Islet of Langerhans (tissue), 1 donor: ENCODE results near the gene POLE.
A peak's percentile ranks its signal among the peaks of the same experiment; 100 is the strongest.

ENCODE experiments used
- FAIRE-seq: peaks from one replicate; lab custom pipeline; 2011; peaks lifted over from hg19 to GRCh38; lab: Jason Lieb, UNC

The POLE gene

DNA sequence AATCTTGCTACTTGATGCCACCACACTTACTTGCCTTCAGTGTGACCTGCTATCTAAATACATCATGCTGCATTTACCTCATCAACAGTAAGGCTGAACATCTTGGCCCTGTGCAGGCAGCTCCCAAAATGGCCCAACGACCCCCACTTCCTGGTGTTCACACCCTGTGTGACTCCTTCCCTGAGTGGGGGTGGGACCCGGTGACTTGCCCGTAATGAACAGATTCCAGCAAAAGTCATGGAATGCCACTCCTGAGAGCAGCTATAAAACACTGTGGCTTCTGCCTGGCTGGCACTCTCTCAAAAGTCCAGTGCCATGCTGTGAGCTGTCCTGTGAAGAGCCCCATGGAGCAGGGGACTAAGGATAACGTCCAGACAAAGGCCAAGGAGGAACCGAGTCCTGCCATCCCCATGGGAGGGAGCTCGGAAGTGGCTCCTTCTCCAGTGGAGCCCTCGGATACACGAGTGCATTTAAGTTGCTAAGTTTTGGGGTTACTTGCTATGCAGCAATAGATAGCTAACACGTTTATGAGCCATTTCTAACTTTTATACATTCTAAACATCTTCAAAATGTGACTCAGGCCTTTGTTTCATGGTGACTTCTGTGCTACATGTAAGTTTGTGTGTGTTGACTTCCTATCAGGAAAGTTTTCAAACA lies 35.6 kb downstream of the POLE start:
- no peak for FAIRE-seq

DNA sequence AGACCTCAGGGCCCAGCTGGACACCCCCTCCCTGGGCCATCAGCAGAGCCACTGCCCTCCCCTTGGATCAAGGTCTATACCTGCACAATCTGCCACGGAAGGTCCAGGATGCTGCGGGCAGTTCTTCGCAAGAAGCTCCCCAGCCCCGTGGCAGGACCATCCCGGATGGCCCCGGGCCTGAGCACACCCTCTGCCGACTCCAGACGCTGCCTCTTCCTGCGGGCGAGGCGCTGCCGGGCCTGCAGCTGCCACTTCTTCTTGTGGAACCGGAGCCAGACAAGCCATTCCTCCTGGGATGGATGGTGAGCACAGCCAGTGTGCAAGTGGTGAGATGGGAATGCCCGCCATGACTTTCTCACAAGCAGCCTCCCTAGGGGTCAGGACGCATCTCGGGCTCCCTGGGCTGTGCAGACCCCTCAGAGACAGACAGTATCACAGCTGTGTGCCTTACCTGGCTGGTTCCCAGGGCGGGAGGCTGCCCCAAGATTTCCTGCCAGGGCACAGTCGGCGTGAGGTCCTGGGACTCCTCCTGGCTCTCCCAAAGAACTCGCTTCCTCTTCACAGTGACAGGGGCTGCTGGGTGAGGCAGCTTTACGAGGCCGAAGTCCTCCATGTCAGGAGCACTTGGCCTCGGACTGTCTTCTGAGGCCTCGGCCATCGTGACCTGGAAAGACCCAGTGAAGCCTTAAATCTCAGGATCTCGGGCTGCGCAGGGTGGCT lies 37.8 kb downstream of the POLE start:
- no peak for FAIRE-seq

DNA sequence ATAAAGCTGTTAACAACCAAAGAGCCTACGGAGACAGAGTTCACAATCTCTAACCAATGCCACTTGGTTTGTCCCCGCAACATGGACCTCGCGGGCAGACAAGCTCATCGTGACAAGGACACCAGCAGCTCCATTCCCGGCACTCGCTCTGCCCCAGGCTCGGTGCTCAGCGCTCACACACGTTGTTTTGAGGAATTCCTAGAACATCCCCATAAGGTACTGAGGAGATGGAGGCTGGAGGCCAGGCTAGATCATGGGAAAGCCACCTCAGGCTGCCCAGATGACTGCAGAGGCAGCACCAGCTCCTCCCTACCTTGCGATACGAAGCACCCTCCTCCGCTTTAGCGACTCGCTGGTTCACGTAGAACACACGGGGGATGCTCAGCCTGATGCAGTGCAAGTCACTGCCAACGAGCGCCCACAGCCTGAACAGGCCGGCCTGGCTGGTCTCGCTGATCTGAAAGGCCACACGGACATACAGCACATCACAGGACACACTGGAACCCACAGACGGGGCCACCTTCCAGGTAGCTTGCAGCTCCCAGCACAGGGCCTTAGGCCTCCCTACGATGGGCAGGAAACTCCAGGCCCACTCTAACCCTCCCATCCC lies 38.4 kb downstream of the POLE start:
- FAIRE-seq, result no peak

DNA sequence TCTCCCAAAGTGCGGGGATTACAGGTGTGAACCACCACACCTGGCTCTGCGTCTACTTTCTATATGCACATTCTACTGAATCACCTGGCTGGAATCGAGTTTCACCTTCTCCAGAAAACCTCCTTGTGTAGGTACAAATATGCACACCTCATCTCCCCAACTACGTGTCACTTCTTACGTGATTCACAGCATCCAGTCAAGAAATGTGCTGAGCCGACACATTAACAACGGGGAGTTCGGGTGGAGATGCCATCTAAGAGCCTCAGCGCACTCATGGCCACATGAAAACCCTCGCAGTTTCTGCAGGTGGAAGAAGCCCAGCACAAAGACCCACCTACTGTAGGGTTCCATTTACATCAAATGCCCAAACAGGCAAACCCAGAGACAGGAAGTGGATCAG lies 39.3 kb downstream of the POLE start:
- FAIRE-seq, result no peak

DNA sequence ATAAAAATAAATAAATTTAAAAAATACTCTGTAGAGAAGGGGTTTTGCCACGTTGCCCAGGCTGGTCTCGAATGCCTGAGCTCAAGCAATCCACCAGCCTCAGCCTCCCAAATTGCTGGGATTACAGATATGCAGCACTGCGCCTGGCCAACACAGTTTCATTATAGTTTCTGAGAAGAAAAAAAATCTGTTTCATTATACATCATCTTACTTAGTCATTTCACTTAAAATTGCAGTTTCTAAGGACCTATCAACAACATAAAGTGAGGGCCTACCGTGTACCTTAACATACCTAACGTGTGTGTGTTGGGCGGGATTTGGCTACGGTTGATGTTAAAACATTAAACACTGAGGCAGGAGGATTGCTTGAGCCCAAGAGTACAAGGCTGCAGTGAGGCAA lies 40.3 kb downstream of the POLE start:
- no peak for FAIRE-seq

DNA sequence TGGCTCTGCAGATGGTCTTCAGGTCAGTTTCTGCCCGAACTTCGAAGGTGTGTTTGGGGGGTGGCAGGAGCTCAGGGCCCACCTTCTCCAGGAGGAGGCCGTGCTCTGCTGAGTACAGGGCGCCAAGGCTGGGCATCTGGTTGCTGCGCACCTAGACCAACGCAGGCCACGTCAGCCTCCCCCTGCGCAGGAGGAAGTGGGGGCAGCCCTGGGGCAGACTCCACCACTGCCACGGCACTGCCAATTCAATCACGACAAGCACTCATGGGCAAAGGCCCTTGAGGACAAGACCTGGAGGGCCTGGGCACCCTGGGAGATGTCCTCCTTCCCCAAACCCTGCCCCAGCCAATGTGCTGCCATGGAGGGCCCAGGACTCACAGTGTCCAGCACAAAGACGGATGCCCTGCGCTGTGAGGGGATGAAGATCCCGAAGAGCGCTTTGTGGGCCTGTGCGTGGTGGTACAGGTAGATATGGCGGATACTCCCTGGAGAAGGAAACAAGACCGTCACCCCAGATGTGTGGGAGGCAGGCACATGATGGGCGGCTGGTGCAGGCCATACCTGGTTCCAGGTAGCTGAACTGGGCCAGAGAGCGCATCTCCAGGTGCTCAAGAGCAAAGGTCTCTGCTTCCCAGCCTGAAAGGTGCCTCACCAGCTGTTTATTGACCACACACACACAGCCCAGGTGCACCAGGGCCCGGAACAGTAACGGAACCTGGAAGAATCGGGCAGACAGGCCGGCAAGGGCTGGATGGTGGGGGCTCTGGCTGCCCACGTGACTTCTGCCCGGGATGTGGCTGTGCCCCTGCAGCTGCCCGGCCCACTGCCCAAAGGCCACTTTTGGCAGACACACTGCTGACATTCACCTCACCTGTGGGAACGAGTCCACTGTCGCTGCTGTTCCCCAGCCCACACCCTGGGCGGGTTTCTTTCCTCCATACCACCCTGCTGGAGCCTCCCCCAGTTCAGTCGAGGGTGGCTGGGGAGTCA lies 44.0 kb downstream of the POLE start:
- FAIRE-seq, result no peak

DNA sequence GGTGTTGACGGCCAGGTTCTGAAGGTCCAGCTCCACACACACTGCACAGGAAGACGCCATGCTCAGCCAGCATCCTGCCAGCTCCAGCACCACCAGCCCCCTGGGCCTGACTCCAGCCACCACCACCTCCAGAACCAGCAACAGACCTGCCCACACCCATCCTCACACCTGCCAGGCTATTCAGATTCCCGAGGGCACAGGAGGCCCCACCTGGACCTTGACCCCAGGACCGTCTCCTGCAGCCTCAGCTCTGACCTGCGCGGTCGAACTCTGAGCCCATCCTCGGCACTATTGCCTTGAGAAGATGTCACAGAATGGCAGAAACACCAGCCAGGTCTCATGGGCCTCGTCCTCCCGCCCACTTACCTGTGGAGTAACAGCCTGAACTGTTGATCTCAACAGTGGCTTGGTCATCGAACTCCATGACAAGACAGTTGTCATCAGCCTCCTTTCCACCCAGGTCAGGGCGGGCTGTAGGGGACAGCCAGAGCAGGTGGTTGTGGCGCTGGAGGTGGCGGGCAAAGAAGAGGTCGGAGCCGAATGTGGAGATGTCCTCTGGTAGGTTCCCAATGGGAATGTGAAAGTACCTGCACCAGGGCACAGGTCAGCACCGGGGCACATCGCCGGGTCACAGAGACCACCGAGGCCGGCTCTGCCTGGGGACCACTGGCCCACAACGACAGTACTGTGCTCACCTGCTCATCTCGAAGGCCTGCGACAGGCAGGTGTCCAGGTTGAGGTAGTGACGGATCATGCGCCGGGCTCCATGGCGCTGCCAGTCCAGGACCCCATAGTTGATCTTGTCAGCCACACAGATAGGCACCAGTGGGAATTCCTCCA lies 45.1 kb downstream of the POLE start:
- no peak for FAIRE-seq

DNA sequence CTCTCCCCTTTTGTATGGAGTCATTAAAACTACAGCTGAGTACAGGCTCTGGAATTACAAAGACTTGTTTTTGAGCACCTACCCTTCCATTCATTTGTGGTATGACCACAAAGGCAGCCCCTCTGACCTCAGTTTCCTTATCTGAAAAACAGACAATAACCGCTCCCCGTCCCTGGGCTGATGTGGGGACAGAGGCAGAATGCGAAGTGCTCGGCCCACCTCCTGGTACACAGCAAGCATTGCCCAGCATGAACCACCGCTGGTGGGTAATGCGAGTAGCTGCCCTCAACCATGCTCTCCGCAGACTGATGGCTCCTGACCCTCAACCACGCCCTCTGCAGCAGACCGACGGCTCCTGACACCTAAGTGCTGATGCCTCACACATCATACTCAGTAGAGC lies 46.2 kb downstream of the POLE start:
- FAIRE-seq, result no peak

DNA sequence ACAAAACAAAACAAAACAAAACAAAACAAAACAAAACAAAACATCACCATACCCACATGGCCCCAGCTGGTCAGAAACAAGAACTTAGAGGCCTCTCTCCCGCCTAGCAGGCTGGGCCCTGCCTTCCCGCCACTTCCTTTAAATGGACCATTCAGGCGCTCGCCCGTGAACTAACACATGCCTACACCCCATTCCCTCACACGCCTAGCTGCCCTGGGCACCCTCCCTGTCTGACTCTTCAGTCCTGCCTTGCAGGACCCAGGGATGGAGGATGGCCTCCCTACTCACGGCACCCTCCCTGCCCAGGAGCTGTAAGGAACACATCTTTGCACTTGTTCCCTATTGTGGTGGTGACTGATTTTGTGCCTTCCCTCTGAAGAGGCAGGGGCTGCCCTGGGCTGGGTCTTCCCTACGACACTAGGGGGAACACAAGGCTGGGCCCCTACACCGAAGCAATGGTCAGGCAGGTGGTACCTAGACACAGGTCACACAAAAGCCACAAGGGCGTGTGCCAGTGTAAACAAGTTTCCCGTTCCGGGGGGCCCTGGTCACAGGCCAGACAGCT lies 47.1 kb downstream of the POLE start:
- FAIRE-seq, result no peak

DNA sequence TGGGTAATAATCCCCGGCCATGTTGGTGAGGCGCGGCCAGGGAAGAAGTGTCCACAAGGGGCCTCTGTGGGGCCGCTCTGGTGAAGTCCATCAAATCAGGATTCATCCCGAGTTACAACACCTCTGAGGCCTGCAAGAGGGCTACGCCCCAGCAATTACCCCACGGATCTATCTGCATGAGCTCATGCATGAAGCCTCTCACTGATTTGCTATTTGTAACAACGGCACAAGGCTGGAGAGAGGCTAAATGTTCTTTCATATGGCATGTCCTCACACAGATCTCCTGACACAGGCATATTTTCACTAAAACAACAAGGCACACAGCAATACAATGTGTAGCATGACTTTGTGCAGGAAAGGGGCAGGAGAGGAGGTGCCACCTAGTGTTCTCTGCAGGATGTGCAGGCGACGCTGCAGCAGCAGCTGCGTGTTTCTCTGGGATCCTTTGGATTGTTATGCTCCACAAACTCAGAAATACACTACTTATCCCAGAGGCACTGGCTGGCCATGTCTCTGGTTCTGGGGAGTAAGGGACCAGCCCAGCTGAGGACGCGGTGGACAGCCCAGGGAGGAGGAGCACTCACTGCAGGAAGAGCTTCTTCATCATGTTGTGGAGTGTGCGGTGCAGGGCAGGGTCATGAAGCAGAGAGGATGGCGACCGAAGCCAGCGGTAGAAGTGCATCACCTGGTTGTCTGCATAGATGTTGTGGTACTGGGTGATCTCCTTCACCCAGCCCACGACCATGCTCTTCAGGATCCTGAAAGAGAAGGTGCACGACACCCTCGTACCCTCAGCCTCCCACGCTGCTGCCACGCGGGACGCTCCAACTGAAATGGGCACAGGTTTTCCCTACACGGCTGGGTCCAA lies 48.4 kb downstream of the POLE start:
- peak; percentile 89 for FAIRE-seq

DNA sequence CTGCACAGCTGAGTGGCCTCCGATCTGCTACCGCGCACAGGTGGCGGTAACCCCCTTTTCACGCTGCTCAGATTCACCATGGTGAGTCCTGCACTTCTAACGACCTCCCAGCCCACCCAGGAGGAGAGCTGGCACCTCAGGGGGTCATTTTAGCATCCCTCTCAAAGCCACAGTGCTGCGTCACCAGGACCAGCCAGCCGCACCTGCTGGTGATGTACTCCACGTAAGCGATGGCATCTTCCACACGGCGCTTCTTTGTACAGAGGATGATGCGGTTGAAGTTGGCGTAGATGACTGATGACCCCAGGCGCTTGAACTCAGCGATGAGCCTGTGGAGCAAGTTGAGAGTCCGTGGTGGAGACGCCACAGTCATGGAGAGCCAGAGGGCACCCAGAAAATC lies 49.3 kb downstream of the POLE start:
- no peak for FAIRE-seq

DNA sequence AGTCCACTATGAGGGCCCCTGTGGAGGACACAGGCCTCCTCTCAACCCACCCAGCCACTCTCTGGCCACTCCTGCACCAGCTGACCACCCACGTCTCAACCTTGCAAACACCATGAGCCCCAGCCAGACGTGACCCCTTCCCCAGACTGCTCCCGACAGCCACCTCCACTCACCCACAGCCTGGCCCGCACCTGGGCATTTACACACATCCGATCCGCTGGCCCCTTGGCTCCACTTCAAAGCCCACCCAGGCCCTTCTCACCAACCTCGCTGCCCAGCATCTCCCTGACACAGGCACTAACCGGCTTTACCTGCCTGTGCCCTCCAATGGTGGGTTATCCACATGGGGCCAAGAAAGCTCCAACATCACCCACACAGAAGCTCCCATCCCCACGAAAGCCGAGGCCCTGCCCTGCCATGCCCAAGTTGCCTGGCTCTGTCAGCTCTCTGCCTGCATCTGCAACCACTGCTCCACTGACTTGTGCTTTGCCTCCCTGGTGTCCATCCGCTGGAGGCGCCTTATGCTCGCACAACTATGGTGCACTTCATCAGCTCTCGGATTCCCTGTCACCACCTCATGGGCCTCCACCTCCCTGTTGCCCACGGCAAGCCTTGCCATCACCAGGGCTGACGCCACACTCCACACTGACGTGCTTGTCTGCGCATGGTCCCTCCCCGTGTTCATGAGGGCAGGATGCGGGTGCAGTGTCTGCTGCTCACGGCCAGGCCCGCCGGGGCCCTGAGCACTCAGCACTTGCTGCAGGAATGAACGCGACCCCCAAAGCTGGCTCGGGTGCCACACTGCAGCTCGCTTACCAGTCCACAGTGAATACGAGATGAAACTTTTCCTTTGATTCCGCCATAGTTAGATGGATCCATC lies 51.8 kb downstream of the POLE start:
- FAIRE-seq, result no peak

DNA sequence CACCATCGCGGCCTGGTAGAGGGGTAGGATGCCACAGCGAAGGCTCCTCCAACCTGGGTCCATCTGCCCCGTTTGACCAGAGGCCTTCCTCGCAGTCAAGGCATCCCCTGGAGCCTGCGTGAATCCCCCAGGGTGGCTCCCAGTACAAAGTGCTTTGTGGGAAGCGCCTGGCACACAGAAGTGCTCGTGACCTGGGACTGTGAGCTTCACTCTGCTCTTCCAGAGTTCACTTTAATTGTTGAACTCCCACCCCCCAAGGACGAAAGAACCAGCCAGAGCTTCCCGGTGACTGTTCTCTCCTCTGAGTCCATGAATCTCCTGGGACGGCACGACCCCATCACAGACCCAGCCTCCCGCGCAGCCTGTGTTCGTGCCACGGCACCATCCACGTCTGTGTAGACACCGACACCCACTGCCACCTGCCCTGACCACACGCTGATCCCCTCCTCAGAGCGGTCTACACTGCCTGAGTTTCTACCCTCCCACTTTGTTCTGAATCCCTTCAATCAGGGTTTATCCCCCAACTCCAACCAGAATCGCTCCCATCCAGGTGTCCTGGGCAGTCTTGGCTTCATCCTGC lies 52.6 kb downstream of the POLE start:
- no peak for FAIRE-seq

DNA sequence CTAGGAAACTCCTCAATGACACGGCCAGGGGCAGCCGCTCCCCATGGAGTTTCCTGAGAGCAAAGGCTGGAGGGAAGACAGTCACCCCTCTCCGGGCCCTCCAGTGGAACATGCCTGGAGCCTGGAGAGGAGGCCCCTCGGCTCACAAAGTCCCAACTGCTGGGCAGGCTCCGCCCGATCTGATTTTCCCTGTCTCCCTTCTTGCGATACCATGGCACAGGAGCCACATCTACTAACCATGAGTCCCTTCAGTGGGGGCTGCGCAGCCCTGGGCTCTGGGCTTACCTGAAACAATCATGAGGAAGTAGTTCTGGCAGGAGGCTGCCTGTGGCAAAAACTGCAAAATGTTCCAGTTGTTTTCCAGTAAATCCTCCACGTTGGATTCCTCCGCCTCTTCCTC lies 53.2 kb downstream of the POLE start:
- no peak for FAIRE-seq

DNA sequence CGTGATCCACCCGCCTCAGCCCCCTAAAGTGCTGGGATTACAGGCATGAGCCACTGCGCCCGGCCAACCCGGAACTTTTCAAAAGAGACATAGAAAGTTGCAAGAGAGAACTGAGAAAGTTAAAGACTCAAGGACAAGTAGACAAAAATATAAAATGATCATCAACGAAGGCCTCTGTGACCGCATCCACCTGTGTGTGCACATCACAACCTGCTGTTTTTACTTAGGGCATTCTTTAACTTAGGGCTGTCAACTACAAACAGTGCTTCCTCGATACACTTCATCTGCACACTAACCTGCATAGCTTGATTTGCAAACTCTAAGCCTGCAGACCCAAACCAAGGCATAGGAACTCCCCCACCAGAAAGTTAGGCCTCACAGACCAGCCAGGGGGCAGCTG lies 53.7 kb downstream of the POLE start:
- FAIRE-seq, result no peak

DNA sequence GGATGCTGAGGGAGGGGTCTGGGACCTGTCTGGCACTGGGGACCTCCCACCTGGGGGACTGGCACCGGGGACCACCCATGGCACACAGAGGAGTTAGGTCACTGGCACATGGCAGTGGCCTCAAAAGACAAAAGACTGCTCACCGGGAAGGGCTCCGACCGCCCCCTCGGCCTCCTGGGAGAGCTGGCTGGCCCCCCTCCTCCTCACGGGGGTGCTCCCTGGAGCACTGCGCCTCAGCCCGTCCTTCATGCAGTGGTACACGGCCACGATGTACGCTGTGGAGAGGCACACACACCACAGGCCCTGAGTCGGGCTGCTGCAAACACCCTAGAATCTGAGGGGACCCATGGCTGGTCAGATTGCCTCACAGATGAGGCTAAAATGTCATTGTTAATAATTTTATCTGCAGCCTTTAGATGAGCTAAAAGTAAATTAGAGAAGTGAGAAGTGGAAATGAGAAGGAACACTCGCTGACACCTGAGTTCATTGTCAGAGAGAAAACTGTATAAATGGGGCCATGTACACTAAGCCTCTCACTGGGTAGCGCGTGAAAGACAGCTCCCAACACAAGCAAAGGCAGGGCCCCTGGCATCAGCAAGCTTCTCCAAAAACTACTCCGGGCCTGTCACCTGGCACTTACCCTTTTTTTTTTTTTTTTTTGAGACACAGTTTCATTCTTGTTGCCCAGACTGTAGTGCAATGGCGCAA lies 54.5 kb downstream of the POLE start:
- no peak for FAIRE-seq

DNA sequence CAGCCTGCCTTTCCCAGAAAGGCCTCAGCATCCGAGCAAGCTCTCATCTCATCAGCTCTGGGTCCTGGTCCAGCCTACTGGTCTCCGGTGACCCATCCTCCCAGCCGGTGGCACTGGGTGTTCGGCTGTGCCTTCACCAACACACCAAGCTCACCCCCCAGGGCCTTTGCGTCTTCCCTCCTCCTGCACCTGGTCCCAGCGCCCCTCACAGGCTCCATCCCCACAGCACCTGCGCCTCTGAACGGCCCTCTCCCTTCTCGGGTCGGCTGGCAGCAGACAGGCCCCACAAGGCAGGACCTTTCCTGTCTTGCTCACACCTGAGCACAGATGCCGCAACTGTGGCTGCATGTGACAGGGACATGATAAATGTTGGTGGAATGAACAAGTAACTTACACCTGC lies 55.5 kb downstream of the POLE start:
- FAIRE-seq, result no peak

DNA sequence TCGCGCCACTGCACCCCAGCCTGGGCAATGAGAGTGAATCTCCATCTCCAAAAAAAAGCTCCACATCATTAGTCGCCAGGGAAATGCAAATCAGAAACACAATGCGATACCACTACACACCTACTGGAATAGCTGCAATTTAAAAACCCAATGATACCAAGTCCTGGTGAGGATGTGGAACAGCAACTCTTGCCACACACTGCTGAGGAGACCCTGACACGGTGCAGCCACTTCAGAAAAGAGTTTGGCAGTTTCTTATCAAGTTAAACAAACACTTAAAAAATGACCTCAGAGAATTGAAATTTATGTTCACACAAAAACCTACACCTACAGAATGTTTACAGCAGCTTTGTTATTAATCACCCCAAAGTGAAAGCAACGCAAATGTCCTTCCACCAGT lies 56.5 kb downstream of the POLE start:
- FAIRE-seq, result no peak
